Inferior parietal cortex (tissue), 1 donor: Measurements from ENCODE around the gene ABHD5.

Source experiments
- DNase-seq: peaks from one replicate; pipeline ENCODE4 v3.0.0-alpha.2; 2016; ENCODE audit errors: extremely low spot score

The ABHD5 gene

DNA sequence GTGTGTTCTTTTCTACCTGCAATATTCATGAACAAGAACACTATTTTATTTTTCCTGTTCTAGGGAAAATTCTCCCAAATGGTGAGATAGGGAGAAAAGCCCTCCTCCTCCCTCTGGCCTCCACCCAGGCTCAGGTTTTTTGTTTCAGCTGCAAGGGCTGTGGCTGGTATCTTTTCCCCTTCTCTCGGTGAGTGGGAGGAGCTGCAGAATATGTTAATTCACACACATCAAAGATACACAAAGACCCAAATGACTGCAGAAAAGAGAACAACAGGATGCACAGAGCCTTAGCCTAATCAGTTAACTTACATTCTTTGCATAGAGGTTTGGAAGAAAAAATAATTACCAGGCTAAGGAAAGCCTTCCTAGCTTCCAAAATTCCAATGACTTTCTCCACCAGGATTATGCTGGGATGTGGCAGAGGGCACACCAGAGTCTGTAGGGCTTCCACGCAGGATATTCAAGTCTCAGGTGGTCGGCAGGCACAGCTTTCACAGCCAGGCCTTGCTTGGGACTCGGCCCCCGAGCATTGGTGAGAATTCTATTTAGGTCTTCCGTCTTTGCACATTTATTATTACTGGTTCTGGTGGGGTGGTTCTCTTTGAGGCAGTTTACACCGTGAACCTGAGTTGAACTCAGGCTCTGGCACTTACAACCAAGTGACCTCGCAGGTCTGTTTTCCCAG is 64.9 kb downstream of the ABHD5 start:
- DNase-seq = no peak

DNA sequence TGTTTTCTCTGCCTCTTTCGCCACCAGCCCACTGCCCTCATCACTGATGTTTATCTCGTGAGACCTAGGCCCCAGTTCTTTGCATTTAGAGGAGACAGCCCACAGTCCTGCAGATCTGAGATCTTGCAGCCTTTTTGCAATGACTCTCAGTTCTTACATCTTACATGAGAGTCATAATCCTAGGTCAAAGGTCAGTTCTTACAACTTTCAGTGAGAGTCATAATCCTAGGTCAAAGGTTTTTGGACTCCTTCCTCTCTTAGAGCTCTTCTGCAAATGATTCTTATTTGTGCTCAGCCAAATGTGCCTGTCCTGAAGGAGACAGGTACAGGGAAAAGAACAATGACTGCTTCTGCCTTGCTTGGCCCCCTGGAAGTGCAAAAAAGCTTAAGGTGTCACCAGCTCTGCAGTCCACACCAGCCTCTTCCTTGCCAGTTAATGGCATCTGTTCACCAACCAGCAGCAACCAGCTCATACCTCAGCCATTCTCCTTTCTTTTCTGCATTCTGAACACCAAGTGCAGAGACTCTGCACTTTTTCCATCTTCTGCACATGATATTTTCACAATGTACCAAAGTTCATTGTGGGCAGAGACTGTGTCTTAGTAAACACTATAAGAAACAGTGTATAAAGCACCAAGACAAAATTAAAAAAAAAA is 67.1 kb downstream of the ABHD5 start:
- no peak for DNase-seq

DNA sequence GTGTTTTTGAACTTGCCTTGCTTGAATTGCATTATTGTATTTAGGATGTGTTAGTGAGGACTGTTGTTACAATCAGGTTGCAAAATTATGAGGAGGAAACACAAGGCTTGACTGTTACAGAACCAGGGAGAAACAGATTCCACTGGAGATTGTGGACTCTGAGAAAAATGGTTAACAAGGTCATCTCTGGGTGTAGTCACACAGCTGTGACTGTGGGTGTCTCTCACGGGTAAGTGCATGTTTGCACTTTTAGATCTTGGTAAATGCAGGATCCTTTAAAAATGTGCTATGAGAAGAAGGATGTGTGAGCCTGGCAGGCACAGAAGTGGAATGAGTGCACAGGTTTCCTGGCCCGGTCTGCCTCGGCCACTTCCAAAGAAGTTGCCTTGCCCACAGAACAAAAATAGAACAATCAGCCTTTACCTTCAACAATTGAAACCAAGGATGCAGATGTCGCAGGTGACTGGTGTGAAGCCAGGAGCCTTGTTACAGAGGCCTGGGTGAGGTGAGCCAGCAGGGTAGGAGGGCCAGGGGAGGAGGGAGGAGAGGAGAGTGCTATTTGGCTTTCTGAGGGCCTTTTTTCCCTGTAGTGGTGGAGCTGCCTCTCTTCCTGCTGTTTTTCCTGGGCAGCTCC is 68.0 kb downstream of the ABHD5 start:
- no peak for DNase-seq

DNA sequence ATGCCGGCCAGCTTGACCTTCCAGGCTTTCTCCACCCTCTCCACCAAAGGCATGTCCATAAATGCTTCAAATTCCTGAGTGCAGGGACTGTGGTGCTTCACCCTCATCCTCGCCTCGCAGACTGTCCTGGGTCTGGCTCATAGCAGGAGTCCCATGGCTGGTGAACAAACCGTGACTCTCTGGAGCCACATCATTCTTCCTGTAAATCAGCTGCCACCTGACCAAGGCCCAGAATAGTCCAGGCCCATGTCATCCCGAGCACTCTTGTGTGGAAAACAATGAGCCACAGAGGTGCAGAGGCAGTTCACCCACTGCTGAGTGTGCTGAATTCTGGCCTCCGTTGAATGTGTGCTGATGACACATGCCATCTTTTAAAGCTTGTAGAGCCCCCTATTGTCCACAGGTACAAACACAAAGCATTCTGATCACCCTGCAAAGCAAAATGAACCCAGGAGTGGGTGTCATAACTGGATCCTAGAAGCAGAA is 68.6 kb downstream of the ABHD5 start:
- no peak for DNase-seq

DNA sequence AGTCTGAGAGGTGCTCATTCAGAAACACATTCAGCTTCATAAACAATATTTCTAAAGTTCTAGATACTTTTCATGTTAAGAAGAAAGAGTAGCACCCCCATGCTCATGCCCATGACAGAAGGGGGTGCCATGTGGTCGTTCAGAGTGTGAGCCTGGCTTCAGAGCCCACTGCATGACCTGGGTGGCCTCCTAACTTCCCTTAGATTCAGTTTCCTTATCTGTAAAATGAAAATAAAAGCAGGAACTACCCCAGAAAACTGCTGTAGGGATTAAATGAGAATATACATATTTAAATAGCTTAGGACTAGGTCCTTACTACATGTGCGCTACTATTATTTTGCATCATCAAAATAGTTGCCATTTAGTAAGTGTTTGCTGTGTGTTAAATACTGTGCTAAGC is 69.2 kb downstream of the ABHD5 start:
- DNase-seq = no peak

DNA sequence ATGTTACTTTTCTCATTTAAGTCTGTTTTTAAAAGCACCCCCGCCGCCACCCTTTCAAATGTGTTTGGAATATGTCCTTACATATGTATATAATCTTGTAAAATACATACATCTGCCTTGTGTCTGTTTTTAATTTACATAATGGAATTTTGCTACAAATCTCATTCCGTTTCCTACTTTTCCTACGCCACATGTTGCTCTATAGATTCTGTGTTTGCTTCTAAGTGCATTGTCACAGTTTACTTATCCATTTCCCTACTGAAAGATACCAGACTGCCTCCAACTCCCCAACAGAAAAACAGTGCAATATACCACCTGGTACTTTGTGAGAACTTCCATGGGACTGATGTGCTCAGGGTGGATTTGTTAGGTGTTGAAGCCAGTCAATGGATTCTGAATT is 70.2 kb downstream of the ABHD5 start:
- no peak for DNase-seq

DNA sequence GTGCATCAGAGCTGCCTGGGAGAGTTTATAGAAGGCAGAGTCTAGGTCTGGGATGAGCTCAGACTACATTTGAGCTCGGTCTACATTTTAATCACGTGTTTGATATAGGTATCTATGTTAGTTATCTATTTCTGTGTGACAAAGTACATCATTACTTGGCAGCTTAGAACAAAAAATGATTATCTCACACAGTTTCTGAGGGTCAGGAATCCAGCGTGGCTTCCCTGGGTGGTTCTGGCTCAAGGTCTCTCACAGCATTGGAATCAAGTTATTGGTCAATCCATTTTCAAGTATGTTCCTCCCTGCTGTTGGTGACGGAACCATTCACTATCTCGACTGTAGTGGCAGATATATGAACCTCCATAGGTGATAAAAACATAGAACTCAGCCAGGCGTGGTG is 71.7 kb downstream of the ABHD5 start:
- no peak for DNase-seq

DNA sequence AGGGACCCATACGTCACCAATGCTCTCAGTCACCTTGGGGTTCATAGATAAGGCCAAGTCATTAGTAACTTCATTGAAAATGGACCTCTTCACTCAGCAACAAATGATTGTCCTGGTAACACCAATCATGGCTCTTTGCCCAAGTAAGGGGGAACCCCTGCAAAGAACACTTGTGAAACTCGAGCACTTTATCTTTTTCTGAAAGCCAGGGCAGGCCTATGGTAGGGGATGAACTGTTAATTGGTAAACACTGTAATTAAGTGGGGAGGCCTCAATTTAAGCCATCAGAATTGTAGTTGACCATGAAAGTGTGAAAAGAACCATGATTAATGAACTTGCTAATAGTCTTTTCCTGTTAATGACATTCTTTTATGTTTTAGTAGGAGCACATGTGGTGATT is 73.3 kb downstream of the ABHD5 start:
- no peak for DNase-seq

DNA sequence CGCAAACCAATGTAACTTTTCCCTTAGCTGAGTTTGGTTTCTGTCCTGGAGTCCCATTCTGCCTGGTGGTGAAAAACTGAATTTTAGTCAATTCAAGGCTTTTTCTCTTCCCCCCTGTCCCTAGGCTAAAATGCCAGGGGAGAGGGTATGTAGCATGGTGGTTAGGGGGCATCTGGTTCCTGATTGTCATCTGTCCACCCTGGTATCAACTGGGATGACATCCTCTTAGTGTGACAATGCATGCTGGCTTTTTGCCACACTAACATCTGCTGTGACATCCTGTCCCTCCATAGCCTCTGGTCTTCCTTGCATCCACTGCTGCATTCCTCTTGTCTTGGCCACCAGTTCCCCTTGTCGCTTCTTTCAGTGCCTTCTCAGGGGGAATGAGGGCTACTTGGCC is 73.7 kb downstream of the ABHD5 start:
- DNase-seq = no peak

DNA sequence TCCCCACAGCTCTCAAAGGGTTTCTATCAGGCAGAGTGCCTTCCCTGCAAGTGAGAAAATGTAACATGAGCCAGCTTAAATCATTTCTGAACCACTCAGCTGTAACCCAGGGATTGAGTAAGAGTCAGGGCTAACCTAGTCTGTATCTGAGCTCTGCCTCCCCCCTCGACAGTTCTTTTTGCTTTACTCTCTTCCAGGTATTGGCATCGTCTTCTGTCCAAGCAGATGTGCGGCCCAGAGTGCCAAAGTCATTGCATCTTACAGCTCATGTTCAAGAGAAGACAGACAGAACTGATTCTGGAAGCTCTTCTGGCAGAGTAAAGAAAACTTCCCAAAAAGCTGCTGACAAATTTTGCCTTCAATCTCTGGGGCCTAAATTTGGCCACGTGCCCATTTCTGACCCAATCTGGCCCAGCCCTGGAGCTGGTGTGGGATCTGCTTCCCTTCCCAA is 74.8 kb downstream of the ABHD5 start:
- no peak for DNase-seq

DNA sequence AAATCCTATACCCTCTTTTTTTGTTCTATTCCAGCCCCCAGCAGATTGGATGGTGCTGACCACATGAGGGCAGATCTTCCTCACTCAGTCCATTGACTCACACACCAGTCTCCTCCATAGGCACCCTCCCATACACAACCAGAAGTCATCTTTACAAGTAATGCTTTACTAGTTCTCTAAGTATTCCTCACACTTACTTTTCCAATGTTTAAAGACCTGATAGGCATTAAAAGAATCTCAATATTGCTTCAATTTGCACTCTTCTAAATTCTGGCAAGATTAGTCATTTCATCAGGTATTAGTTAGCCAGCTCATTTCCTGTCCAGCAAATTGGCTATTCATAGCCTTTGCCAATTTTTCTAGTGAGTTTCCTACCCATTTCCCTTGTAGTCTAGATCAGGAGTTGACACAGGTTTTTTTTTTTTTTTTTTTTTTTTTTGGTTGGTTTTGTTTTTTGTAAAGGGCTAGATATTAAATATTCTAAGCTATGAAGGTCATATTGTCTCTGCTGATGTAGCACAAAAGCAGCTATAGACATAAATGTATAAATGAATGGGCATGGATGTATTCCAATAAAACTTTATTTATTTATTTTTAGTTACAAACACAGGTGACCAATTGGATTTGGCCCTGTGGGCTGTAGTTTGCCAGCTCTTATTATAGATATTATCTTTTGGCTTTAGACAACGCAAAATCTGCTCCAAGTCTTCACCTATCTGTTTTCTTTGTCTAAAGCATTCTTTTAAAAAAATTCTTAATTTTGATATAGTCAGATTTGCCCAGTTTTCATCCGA is 76.1 kb downstream of the ABHD5 start:
- DNase-seq = no peak

DNA sequence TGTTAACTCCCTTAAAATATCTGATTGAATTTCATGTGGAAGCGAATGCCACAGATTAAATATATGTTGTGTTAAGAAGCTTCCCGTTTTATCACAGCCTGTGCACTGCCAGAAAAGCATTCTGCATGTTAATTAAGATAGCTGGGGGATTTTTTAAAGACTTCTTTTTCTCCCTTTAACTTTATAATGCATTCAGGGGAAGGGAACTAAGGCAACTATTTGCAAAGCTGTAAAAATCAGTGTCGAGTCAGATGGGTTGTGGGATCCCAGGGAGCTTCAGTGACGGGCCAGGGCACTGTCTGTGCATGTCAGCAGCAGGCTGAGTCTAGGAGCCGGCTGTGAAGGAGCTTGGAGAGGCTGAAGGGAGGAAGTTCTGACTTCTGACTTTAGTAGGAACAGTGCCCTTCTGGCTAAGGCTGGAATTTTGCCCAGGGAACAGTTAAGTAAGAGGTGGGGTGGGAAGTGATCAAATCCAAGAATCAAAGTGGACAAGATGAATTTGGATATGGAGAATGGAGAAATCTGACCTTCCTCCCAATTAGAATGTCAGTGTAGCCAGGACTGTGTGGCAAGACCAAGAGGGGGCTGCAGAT is 77.7 kb downstream of the ABHD5 start:
- no peak for DNase-seq

DNA sequence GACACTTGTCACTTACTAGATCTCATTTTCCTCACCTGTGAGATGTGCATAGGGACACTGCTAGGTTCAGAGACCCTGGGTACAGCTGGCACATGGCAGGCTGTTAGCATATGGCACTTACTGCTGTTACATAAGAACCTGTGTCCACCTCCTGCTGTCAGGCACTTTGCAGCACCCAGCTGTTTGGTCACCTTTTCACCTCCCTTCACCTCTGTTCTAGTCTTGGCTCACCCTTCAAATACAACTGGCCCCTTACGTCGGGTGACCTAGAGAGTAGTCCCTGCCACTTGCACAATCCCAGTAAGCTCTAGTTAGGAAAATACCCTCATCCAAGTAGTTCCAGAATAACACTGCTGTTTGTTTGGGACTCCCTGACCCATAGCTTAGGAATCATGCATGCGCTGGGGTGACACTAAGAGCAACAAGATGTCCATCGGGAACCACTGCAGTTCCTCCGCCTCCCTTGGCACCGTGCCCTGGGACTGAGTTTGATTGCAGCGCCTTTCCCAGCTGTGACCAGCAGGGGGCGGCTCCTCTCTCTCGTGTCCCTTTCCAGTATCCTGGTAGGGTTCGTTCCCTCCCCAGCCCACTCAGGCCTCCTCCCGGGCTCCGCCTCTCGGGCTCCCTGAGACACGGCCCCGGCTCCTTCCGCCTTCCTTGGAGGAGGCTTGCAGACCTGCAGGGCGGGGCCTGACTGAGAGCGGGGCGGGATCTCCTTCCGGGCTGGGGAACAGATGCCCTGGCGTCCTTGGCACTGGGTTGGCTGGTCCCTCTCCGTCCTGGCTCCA is 78.6 kb downstream of the ABHD5 start:
- peak; percentile 94 for DNase-seq

DNA sequence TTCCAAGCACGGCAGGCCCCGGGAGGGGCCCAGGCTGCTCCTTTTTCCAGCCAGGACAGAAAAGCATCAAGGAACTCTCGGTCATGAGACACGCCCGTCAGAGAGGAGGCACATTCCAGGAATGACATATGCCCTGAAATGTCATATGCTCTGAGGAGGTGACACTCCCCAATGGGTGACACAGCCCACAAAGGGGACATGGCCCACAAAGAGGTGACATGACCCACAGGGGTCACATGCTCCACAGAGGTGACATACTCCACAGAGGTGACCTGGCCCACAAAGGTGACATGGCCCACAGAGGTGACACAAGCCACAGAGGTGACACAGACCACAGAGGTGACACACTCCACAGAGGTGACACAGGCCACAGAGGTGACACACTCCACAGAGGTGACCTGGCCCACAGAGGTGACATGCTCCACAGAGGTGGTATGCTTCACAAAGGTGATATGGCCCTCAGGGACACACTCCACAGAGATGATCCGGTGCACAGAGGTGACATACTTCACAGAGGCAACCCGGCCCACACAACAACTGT is 79.2 kb downstream of the ABHD5 start:
- DNase-seq = no peak

DNA sequence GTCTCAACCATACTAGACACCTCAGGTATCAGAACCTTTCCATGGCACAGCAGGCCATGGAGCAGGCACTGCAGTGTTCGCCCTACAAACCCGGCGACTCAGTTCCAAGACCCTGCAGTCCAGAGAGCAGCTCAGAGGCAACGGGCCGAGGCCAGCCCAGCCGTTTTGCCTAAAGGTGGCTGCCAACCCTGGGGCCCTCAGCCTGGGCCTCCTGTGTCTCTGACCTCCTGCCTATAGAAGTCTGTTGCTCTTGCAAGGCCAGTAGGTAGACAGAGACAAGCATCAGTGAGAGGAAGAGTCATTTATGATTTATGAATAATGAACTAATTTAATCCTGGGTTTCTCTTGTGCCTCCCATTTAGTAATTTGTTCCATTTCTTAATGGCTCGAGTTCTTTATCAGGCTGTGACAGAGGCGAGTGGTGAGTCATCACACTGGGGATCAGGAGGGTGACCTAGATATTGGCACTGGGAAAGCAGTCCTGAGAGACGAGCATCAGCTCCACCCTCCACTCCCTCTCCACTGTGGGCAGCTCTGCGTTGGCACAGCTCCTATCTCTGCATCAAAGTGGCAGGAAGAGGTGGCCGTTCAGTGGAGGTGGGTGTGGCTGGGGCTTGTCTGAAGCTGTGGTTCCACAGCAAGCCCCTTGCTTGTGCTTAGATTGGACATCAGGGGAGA is 79.8 kb downstream of the ABHD5 start:
- no peak for DNase-seq

DNA sequence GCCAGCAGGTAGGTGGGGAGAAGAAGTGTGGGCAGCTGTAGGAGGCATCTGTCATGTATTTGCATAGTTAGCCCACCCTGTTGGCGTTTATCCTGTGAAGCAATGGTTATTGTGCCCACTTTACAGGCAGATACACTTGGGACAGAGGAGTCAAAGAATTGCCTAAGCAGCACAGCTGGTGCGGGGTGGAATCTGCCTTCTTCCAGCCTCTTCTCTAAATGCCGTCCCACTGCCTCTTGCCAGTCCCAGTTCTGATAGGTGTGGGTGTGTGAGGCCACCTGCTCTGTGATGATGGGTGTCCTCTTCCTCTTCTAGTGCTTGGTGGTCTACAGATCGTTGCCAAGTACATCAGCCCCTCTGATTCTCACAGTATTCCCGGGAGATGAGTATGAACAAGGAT is 80.9 kb downstream of the ABHD5 start:
- no peak for DNase-seq

DNA sequence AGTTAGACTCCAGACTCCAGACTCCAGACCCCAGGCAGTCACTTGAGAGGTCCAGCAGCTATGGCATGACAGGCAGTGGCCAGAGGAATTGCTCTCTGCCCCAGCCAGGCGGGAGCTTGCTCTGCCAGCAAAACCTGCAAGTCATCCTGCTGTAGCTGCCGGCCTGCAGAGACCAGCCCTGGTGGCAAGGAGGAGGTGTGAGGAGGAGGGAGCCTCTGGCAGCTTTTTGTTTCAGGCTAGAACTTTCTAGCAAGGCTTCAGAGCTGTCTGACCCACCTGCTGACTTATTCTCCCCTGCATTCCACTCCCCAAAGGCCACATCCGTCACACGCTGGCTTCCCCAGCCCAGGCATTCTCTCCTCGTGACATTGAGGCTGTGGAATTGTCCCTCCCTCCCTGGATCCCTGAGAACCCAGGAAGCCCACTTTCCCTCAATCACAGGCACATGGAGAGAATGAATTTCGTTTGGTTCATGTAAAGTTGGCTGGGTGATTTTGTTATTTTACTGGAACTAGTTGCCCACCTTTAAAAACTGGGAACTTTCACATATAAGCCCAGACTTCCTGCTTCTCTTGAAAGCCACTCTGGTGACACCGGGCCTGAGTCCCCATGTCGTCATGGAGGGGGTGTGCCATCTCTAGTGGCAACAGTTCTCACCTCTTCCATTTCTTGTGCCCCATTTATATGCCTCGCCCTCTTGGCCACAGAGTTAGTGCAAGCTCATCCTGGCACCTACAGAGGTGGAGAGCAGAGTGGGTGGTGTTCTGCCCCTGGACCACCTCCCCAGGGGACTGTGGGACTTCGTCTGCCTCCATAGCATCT is 82.7 kb downstream of the ABHD5 start:
- DNase-seq = peak; percentile 13

DNA sequence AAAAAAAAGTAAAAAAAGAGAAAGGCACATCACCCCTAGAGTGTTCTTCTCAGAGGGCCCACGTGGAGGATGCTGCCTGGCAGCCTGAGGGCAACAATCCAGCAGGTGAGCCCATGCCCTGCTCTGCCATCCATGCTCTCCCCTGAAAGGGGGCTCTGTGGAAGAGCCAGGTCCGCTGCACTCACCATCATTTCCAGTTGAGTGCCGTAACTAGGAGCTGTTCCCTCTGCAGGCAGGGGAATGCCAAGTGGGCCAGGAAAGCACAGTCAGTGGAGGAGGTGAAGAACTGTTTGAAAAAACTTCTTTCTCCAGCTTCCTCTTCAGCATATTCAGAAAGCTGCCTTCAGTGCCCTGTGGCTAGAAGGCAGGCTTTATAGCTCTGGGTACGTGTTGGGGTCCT is 84.1 kb downstream of the ABHD5 start:
- peak; percentile 15 for DNase-seq

DNA sequence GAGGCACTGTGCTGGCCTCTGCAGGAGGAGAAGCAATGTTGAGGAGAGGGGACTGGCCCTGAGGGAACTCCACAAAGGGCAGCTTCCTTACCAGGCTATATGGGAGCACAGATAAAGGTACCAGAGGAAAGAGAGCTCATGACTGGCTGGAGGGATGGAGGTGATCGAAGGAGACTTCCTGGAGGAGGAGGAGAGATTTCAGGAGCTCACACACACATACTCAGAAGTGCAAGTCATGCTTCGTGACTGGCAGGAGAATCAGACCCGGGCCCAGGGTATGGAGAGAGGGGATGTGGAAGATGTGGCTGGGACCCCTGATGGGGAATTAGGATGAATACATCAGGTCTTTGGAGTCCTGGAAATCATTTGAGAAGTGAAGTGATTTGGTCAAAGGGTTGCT is 85.4 kb downstream of the ABHD5 start:
- no peak for DNase-seq
